HEK293 (cell line): Measurements from ENCODE around the gene TXNL1.

Source experiments
- CTCF ChIP-seq: fragments of 450-650 bp; formaldehyde crosslinking; IDR thresholded peaks from 2 replicates; pipeline ENCODE4 v1.5.1; 2016; ENCODE audit warnings: missing biosample characterization, missing genetic modification characterization
- SALL2 ChIP-seq: fragments of 450-650 bp; formaldehyde crosslinking; IDR thresholded peaks from 2 replicates; pipeline ENCODE4 v1.5.0; 2017; ENCODE audit warnings: missing biosample characterization, mild to moderate bottlenecking, missing genetic modification characterization, borderline replicate concordance
- TCF7L2 ChIP-seq: IDR thresholded peaks from 2 replicates; pipeline ENCODE4 v1.6.1; 2011; ENCODE audit warnings: low read depth, mild to moderate bottlenecking, inconsistent platforms, low read length, moderate library complexity, borderline replicate concordance
- YY1 ChIP-seq: fragments of 450-650 bp; formaldehyde crosslinking; IDR thresholded peaks from 2 replicates; pipeline ENCODE4 v1.5.1; 2018; ENCODE audit warnings: missing biosample characterization, missing genetic modification characterization
- ZFP41 ChIP-seq: fragments of 450-650 bp; formaldehyde crosslinking; IDR thresholded peaks from 2 replicates; pipeline ENCODE4 v1.5.1; 2016; ENCODE audit warnings: missing biosample characterization, missing genetic modification characterization, borderline replicate concordance
- ZNF362 ChIP-seq: fragments of 450-650 bp; formaldehyde crosslinking; IDR thresholded peaks from 2 replicates; pipeline ENCODE4 v1.5.1; 2016; ENCODE audit warnings: missing biosample characterization, missing genetic modification characterization
- ZNF510 ChIP-seq: fragments of 450-650 bp; formaldehyde crosslinking; IDR thresholded peaks from 2 replicates; pipeline ENCODE4 v1.5.1; 2018; ENCODE audit warnings: mild to moderate bottlenecking, missing genetic modification characterization, missing biosample characterization; ENCODE audit not compliant: insufficient replicate concordance
- ZNF530 ChIP-seq: fragments of 450-650 bp; formaldehyde crosslinking; IDR thresholded peaks from 2 replicates; pipeline ENCODE4 v1.5.1; 2016; ENCODE audit warnings: low read depth, missing biosample characterization, missing genetic modification characterization
- ZNF623 ChIP-seq: fragments of 450-650 bp; formaldehyde crosslinking; IDR thresholded peaks from 2 replicates; pipeline ENCODE4 v1.5.1; 2016; ENCODE audit warnings: missing biosample characterization, missing genetic modification characterization

GRCh38 chr18:56637711-56638231 lies 621 bp downstream of the TXNL1 start:
- no peak for TF ChIP-seq ZFP41
- TF ChIP-seq ZNF510 (tag by site-specific recombination), result no peak
- no peak for TF ChIP-seq CTCF (tag by site-specific recombination)
- no peak for TF ChIP-seq TCF7L2
- no peak for TF ChIP-seq ZNF623 (tag by site-specific recombination)
- no peak for TF ChIP-seq ZNF362 (tag by site-specific recombination)
- TF ChIP-seq YY1 (tag by site-specific recombination), result no peak
- TF ChIP-seq ZNF530 (tag by site-specific recombination), result no peak
- no peak for TF ChIP-seq SALL2 (tag by site-specific recombination)
